Measurements from ENCODE around the gene GSN.

- TF ChIP-seq POLR2A (IDR thresholded peaks at IDR 0.05), result no peak
- no peak for TF ChIP-seq CTCF (IDR thresholded peaks at IDR 0.05 in 4 of 5, conservative IDR thresholded peaks at IDR 0.05 in 1 of 5)
These were observed 100.8 kb downstream of the GSN start for GRCh38 chr9:121368745-121369144.
